GM13976 (cell line): Measurements from ENCODE around the gene IGSF21.

Experiments
- DNase-seq: peaks from one replicate; pipeline ENCODE4 v3.0.0; 2012; ENCODE audit warnings: low spot score
- in situ Hi-C: fragments of 300-500 bp; cut with MboI; formaldehyde crosslinking; loops from one replicate; pipeline ENCODE4 v1.12.0; 2022; ENCODE audit warnings: low sequenced_read_pairs, mixed read lengths, inconsistent platforms; ENCODE audit not compliant: unreplicated experiment
- TF ChIP-seq, protein P1 (sequence below): IDR thresholded peaks from 2 replicates; pipeline ENCODE4 v1.5.1; 2012; ENCODE audit warnings: borderline replicate concordance, mild to moderate bottlenecking; ENCODE audit not compliant: insufficient read depth; ENCODE audit errors: extremely low read depth, missing control alignments, control extremely low read depth

Gene IGSF21

DNA sequence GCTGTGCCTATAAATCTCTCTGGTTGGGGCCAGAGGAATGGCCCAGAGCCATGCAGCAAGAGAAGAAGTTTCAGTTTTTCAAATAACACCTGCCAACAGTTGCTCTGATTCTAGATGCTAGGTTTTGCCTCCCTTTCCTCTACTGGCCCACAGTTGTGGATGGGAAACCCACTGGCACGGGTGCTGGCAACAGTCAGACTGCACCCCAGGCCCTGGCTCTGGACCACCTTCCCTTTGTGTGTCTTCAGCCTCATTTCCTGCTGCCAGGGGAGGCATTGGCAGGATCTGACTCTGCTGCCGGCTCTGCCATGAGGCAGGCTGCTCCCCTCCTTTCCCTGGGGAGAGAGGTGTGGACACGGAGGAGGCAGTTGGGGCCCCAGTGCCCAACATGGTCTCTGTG is 142.0 kb downstream of the IGSF21 start:
- no peak for DNase-seq
- TF ChIP-seq, protein P1, sequence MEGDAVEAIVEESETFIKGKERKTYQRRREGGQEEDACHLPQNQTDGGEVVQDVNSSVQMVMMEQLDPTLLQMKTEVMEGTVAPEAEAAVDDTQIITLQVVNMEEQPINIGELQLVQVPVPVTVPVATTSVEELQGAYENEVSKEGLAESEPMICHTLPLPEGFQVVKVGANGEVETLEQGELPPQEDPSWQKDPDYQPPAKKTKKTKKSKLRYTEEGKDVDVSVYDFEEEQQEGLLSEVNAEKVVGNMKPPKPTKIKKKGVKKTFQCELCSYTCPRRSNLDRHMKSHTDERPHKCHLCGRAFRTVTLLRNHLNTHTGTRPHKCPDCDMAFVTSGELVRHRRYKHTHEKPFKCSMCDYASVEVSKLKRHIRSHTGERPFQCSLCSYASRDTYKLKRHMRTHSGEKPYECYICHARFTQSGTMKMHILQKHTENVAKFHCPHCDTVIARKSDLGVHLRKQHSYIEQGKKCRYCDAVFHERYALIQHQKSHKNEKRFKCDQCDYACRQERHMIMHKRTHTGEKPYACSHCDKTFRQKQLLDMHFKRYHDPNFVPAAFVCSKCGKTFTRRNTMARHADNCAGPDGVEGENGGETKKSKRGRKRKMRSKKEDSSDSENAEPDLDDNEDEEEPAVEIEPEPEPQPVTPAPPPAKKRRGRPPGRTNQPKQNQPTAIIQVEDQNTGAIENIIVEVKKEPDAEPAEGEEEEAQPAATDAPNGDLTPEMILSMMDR = no peak
- in situ Hi-C loops = no loop called here

DNA sequence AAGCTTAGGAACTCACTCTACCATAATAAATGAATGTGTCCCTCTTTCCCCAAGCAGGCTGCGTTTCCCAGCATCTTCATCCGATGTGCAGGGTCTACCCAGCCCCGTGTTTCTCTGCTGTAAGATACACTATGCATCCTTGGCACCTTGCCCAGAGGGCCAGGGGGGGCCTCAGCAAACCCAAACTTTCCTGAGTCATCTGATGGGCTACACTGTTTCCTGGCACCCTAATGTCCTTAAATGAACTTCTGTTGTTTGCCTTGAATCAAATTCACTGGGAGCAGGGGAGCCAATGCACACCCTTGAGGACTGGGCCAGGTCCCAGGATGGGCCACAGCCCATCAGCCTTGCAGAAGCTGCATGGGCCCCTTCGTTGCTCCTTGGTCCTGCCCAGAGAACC is 145.5 kb downstream of the IGSF21 start:
- no peak for DNase-seq
- TF ChIP-seq, protein P1 = no peak
- in situ Hi-C loops = no loop called here

DNA sequence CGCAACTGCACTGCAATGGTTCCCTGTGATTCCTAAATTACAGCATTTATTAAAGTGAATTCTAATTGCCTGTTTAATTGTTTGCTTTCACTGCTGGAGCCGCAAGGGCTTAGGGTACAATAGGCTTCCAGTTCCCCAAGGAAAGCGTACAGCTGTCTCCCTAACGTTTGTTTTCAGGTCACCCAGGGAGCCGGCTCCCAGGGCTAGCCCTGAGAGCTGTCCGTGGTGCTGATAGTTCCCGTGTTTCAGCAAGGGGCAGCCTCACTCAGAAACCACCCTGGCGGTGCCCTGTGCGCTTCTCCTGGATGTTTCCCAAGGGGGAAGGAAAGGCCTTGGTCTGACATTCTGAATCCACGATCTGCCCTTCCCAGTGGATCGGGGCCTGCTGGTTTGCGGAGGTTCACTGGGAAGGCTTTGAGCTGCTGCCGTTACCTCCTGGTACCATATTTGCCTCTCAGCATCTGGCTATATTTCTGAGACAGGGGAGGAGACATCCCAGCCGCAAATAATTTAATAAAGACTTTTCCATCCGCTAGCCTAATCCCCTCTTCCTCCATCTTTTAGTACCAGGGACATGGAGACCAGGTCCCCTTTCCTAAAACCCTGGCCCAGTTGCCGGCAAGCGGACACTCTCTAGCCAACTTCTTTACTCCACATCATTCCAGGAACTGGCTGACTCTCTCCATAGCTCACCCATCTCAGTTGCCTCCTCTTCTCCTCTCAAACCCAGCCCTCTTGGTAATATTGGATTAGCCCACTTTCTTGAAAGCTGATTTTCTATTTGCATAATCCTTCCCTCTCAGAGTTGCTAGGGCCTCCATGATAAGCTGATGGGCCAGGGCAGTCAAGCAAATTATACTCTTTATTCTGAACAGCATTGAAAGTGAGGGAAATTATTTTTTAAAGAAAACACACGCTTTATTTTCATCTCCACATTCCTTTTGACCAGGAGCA is 149.0 kb downstream of the IGSF21 start:
- DNase-seq = peak; percentile 56
- in situ Hi-C loops = no loop called here
- TF ChIP-seq, protein P1 = no peak

DNA sequence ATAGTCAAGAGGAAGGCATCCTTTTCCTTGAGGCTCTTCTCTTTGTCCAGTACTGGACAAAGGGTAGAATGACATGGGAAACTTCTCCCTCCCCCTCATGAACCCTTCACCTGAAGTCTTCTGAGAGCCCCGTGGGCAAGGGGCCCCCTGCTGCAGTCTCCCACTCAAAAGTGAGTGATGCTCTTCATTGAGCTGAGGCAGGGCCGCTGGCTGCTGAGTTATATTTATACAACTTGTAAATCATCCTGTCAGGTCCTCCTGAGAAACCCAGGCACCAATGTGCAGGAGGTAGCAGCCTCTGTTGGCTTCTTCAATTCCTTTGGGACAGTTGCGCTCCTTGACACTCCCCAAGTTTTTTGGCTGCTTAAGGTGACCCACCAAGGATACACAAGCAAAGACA is 150.2 kb downstream of the IGSF21 start:
- no peak for DNase-seq
- TF ChIP-seq, protein P1 = no peak
- in situ Hi-C loops = no loop called here

DNA sequence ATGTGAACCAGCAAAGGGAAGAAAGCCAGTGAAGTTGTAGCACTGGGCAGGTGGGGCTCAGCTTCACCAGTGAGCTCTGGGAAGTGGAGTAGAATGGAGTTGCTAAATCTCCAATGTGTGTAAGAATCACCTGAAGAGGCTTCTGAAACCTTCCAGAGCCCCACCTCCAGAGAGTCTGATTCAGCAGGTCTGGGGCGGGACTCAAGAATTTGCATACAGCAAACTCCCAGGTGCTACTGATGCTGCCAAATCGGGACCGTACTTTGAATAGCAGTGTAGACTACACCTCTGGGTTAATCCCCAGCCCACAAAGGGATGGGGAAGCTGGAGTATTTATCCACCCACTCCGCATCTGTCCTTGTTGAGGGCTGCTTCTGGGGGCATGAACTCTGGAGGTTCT is 154.3 kb downstream of the IGSF21 start:
- TF ChIP-seq, protein P1 = no peak
- DNase-seq = no peak
- in situ Hi-C loops = no loop called here

DNA sequence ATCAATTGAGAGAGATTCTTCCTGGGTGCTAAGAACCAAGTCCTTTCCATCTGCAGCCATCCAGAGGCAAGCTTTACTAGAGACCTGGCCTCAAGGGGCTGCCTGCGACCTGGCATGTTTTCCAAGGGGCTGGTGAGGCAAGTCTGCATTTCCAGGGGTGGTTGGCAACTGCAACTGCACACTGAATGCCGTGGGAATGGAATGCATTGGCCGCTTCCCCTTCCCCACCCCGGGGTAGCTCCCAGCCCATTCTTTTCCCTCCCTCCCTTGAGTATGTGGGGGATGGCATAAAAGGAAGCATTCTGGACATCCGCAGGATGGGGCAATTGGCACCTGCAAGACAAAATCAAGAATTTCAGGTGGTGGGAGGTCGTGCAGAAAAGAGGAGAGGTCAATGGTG is 155.1 kb downstream of the IGSF21 start:
- in situ Hi-C loops = no loop called here
- TF ChIP-seq, protein P1 = no peak
- no peak for DNase-seq
